Measurements from ENCODE around the gene CDK18. TPM values are rescaled to one million over a fixed set of nuclear protein-coding genes. Genes with fewer than 3 reads are reported as not detected.
"Not testable (repeated sequence)": the region's sequence is repeated elsewhere in the genome, so short reads cannot be mapped to it uniquely, and the experiment has no call there.

The CDK18 gene
- total RNA-seq, 6 experiments from 2014 or later, result 6.3 to 22.3 (median 9.7) TPM

- Histone ChIP-seq H3K9me3 (no peaks in the 10 kb centered on the region), H3K27ac (no peak overlapping the region), H3K4me1 (no peaks in the 10 kb centered on the region), H3K36me3 (no peaks in the 10 kb centered on the region), H3K4me3 (no peak overlapping the region), H3K27me3 (no peaks in the 10 kb centered on the region)
- intact Hi-C loops (cut with DNase I), result no loop called here
- TF ChIP-seq POLR2A (IDR thresholded peaks at IDR 0.05), result no peak
- TF ChIP-seq, protein P1, sequence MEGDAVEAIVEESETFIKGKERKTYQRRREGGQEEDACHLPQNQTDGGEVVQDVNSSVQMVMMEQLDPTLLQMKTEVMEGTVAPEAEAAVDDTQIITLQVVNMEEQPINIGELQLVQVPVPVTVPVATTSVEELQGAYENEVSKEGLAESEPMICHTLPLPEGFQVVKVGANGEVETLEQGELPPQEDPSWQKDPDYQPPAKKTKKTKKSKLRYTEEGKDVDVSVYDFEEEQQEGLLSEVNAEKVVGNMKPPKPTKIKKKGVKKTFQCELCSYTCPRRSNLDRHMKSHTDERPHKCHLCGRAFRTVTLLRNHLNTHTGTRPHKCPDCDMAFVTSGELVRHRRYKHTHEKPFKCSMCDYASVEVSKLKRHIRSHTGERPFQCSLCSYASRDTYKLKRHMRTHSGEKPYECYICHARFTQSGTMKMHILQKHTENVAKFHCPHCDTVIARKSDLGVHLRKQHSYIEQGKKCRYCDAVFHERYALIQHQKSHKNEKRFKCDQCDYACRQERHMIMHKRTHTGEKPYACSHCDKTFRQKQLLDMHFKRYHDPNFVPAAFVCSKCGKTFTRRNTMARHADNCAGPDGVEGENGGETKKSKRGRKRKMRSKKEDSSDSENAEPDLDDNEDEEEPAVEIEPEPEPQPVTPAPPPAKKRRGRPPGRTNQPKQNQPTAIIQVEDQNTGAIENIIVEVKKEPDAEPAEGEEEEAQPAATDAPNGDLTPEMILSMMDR (IDR thresholded peaks at IDR 0.05), result no peak
- peak in 2 of 4 donors; percentile 21 to 25 for ATAC-seq
- no peak for DNase-seq
- WGBS (ENCODE audit: insufficient coverage, low coverage, low lambda C conversion rate, missing lambda C conversion rate), result 47% methylated on average over 4 of the region's 12 CpGs
Observed at GRCh38 chr1:205477759-205478247, 26.7 kb upstream of the CDK18 start.

DNA sequence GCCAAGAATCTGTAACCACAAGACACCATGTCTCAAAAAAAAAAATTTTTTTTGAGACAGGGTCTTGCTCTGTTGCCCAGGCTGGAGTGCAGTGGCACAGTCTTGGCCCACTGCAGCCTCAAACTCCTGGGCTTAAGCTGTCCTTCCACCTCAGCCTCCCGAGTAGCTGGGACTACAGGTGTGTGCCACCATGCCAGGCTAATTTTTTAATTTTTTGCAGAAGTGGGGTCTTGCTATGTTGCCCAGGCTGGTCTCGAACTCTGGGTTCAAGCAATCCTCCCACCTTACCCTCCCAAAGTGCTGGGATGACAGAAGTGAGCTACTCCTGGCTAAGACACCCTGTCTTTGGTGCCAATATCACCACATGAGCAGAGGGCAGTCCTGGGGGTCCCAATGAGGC, 25.5 kb upstream of the CDK18 start:
- ATAC-seq; intact Hi-C loops (cut with DNase I); H3K4me3 ChIP-seq; H3K27ac ChIP-seq; DNase-seq; H3K27me3 ChIP-seq; H3K4me1 ChIP-seq; H3K36me3 ChIP-seq; H3K9me3 ChIP-seq: not testable (repeated sequence)
- 33% methylated on average over 1 of the region's 2 CpGs for WGBS (ENCODE audit: insufficient coverage, low coverage, low lambda C conversion rate, missing lambda C conversion rate)

- Histone ChIP-seq H3K4me1 (no peaks in the 10 kb centered on the region), H3K36me3 (no peaks in the 10 kb centered on the region), H3K27ac (no peak overlapping the region), H3K4me3 (no peak overlapping the region), H3K27me3 (no peaks in the 10 kb centered on the region), H3K9me3 (no peaks in the 10 kb centered on the region)
- TF ChIP-seq POLR2A (IDR thresholded peaks at IDR 0.05), result no peak
- TF ChIP-seq, protein P1 (IDR thresholded peaks at IDR 0.05), result no peak
- WGBS (ENCODE audit: insufficient coverage, low coverage, low lambda C conversion rate, missing lambda C conversion rate), result 32% methylated on average over 13 of the region's 17 CpGs
- ATAC-seq (no peak), DNase-seq (no peak)
- intact Hi-C loops (cut with DNase I), result loop anchor here (10.0 kb wide), 2 partner anchors 126 to 136 kb away; partner anchors contain the start of gene KLHDC8A (in 1 of the 2)
Observed at GRCh38 chr1:205480349-205480985, 24.0 kb upstream of the CDK18 start.

DNA sequence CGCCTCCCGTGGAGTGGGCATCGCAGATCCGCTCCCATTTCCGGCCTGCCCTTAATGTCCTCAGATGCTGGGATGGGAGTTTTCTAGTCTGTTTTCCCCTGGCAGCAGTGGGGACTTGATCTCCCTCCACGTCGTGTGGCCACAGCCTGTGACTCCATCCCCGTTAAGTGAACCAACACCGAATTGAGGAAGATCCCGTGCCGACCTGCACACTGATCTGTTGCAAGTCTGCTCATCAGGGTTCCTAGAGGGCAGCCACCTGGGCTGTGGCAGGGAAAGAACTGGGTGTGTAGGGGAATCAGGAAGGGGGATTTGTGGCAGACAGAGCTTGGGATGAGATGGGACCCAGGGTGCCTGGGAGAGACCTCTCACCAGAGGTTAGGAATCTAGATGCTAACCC, 23.3 kb upstream of the CDK18 start:
- Histone ChIP-seq H3K36me3 (no peaks in the 10 kb centered on the region), H3K27me3 (no peaks in the 10 kb centered on the region), H3K9me3 (no peaks in the 10 kb centered on the region), H3K4me3 (no peak overlapping the region), H3K4me1 (no peaks in the 10 kb centered on the region), H3K27ac (no peak overlapping the region)
- intact Hi-C loops (cut with DNase I), result loop anchor here (10.0 kb wide), 2 partner anchors 126 to 136 kb away; partner anchors contain the start of gene KLHDC8A (in 1 of the 2)
- ATAC-seq (no peak), DNase-seq (no peak)
- 24% methylated on average over 7 of the region's 11 CpGs for WGBS (ENCODE audit: insufficient coverage, low coverage, low lambda C conversion rate, missing lambda C conversion rate)
- TF ChIP-seq, protein P1 (IDR thresholded peaks at IDR 0.05), result no peak
- no peak for TF ChIP-seq POLR2A (IDR thresholded peaks at IDR 0.05)

DNA sequence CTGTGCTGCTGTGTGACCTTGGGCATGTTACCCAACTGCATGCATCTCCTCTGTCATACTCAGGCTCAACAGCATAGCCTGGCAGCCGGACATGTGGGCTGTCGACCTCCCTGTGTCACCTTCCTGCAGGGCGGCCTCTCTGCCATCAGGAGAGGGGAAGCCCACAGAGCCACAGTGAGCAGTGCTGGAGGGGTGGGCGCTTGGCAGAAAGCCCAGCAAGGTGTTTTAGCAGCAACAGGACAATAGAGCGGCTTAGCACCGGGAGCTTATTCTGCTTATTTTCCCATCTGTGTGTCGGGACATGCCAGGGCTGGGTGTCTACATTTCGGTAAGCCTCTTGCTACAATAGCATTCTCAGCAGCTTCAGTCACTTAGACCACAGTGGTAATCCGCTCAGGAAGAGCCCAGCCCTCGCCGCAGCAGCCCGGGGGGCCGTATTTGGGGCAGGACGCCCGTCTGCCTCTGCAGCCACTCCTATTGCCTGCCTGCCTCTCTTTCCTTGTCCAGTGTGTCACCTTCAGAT, 22.8 kb upstream of the CDK18 start:
- Histone ChIP-seq H3K27me3 (no peaks in the 10 kb centered on the region), H3K4me1 (no peaks in the 10 kb centered on the region), H3K9me3 (no peaks in the 10 kb centered on the region), H3K36me3 (no peaks in the 10 kb centered on the region), H3K27ac (no peak overlapping the region), H3K4me3 (no peak overlapping the region)
- intact Hi-C loops (cut with DNase I), result loop anchor here (10.0 kb wide), 2 partner anchors 127 to 137 kb away; partner anchors contain the start of gene KLHDC8A (in 1 of the 2)
- no peak for DNase-seq
- TF ChIP-seq POLR2A (IDR thresholded peaks at IDR 0.05), result no peak
- TF ChIP-seq, protein P1 (IDR thresholded peaks at IDR 0.05), result no peak
- no peak for ATAC-seq
- WGBS (ENCODE audit: insufficient coverage, low coverage, low lambda C conversion rate, missing lambda C conversion rate), result 32% methylated on average over 13 of the region's 15 CpGs

GRCh38 chr1:205482587-205482986, 21.9 kb upstream of the CDK18 start:
- WGBS (ENCODE audit: insufficient coverage, low coverage, low lambda C conversion rate, missing lambda C conversion rate), result 73% methylated on average over 4 of the region's 11 CpGs
- DNase-seq, H3K36me3 ChIP-seq, H3K4me3 ChIP-seq, H3K27ac ChIP-seq, H3K27me3 ChIP-seq, H3K4me1 ChIP-seq, ATAC-seq, H3K9me3 ChIP-seq: not testable (repeated sequence)
- intact Hi-C loops (cut with DNase I), result loop anchor here (10.0 kb wide), 2 partner anchors 128 to 138 kb away; partner anchors contain the start of gene KLHDC8A (in 1 of the 2)
